HCEC 1CT (cell line): Measurements from ENCODE around the gene RPH3AL.
"Not testable (repeated sequence)": the region's sequence is repeated elsewhere in the genome, so short reads cannot be mapped to it uniquely, and the experiment has no call there.

Experiments used
- DNase-seq: peaks from one replicate; pipeline ENCODE4 v3.0.0-alpha.2; 2017

RPH3AL gene

DNA sequence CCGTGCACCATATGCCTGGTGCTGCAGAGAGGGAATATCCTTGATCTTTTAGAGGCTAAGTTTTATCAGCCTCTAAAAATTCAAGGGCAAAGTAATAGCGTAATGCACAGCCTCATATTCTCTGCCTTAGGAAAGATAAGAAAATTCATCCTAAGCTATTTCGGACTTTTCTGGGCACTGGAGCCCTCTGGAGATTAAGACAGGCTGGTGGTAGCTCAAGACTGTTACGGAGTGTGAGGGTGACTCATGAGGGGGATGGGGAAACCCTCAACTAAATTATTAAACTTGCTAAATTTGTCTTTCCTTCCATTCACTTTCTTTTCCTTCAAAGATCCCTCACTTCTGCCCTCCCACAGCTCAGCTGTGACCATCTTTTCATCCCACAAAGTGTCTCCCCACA lies 73.3 kb downstream of the RPH3AL start:
- no peak for DNase-seq

DNA sequence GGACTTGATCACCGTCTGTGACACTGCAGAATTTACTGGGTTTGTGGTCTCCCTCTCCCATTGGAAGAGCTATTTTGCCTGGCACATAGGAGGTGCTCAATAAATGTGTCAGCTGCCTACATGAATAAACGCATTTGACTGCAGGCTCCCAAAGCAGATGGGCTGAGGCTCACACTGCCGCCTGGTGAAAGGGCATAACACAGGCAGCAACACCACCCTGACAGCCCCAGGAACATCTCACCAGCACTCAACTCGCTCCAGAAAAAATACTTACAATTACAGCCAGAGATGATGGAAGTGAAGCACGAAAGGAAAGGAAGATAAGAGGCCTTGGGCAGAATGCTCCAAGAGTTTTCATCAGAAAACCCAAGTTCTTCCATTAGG lies 73.9 kb downstream of the RPH3AL start:
- DNase-seq: no peak

DNA sequence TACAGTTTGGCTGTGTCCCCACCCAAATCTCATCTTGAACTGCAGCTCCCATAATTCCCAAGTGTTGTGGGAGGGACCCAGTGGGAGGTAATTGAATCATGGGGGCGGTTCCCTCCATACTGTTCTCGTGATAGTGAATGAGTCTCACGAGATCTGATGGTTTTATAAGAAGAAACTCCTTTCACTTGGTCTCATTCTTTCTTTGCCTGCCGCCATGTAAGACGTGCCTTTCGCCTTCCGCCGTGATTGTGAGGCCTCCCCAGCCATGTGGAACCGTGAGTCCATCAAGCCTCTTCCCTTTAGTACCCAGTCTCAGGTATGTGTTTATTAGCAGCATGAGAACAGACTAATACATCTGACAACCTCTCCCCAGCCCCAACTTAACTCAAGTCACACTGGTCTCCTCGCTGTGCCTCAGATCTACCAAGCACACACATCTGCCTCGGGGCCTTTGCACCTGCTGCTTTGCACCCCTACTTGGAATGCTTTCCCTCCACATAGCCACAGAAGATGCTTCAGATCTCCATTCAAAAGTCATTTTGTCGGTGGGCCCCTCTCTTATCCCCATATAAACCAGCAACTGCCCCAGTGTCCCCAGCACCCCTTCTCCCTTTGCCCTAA lies 74.4 kb downstream of the RPH3AL start:
- no peak for DNase-seq

DNA sequence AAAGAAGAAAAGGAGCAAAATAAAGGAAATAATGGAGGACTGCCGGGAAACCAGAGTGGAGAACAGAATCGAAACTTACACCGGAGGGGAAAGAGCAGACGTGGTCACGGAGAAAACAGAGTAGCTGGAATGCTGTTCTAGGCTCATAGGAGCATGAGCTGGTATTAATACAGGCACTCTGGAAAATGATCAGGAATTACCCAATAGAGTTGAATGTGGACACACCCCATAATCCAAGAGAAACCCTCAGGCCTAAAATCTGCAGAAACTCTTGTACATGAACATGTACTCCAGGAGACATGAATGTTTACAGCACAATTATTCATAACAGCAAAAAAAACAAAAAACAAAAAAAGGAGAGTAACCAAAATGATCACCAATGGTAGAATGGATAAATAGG lies 77.7 kb downstream of the RPH3AL start:
- DNase-seq: no peak

DNA sequence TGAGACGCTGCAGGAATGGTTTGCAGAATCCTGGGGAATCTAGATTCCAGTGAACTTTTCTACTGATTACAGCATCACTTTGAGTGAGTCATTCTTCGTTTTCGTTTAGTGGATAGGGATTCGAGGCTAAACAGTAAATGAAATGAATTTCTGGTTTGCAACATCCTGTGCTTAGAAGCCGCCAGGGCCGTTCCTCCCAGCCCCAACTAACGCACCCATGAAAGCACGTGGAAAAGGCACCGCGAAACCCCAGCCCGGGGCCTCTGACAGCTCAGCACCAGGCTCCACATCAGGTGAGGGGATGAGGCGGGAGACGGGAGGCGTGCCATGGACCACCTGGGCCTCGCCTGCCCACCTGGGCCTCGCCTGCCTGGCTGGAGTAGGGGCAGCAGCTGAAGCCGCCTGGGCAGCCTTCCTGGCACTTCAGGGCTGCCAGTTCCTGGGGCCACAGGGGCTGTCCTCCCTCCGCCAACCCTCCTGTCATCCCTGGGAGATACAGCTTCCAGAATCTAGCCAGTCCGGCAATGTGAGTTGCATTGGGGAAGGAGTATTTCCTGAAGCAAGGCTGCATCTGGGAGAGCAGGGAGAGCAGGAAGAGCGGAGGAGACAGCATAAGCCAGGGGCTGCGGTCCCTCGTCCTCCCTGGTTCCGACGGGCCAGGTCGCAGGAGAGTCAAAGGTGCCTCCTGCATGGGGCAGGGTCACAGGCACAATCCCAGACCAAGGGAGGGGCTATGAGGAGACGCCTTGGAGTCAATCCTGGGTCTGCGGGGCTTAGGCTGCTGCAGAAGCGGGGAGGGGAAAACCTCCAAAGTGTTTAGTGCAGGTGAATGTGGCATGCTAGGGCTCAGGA lies 78.4 kb downstream of the RPH3AL start:
- DNase-seq: no peak

DNA sequence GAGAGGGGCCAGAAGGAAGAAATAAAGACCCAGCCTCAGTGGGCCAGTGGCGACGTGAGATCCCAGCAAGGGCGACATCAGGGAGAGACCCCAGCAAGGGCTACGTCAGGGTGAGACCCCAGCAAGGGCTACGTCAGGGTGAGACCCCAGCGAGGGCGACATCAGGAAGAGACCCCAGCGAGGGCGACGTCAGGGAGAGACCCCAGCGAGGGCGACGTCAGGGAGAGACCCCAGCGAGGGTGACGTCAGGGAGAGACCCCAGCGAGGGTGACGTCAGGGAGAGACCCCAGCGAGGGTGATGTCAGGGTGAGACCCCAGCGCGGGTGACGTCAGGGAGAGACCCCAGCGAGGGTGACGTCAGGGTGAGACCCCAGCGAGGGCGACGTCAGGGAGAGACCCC lies 79.8 kb downstream of the RPH3AL start:
- DNase-seq: not testable (repeated sequence)

DNA sequence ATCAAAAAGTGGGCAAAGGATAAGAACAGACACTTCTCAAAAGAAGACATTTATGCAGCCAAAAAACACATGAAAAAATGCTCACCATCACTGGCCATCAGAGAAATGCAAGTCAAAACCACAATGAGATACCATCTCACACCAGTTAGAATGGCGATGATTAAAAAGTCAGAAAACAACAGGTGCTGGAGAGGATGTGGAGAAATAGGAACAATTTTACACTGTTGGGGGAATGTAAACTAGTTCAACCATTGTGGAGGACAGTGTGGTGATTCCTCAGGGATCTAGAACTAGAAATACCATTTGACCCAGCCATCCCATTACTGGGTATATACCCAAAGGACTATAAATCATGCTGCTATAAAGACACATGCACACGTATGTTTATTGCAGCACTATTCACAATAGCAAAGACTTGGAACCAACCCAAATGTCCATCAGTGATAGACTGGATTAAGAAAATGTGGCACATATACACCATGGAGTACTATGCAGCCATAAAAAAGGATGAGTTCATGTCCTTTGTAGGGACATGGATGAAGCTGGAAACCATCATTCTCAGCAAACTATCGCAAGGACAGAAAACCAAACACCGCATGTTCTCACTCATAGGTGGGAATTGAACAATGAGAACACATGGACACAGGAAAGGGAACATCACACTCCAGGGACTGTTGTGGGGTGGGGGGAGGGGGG lies 80.5 kb downstream of the RPH3AL start:
- DNase-seq: not testable (repeated sequence)

DNA sequence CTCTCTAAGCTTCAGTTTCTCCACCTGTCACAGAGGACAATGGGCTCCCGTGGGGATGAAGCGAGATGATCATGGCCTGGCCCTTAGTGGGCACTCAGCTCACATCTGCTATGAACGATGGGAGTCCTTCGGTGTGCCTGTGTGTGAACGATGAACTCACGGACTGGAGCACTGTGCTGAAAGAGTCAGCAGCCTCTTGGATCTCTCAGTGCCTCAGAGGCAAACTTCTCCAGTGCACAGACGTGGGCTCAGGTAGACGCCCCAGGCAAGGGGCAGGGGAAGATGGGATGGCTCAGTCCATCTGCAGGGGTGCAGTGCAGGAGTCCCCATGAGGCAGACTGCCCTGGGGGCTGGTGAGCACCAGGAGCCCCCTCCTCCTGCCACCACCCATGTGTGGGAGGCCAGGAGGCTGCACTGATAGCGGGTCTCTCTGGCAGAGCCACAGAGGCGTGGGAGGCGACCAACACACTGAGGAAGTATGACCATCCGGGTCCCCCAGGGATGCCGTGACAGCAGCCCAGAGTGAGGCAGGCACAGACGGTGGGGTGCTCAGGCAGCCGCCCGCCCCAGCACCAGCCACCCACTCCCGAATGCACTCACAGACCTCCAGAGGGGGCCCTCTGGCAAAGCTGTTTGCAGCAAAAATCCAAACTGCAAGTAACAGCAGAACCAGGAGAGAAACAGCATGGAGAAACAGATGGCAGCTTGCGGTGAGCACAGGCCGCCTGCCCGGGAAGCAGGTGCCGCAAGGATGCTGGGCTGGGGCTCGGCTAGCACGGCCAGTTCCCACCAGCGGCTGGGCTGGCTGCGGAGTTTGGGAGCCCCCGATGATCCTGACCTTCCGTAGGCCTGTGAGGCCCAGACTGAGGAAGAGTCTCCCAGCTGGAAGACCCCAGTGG lies 82.7 kb downstream of the RPH3AL start:
- no peak for DNase-seq

DNA sequence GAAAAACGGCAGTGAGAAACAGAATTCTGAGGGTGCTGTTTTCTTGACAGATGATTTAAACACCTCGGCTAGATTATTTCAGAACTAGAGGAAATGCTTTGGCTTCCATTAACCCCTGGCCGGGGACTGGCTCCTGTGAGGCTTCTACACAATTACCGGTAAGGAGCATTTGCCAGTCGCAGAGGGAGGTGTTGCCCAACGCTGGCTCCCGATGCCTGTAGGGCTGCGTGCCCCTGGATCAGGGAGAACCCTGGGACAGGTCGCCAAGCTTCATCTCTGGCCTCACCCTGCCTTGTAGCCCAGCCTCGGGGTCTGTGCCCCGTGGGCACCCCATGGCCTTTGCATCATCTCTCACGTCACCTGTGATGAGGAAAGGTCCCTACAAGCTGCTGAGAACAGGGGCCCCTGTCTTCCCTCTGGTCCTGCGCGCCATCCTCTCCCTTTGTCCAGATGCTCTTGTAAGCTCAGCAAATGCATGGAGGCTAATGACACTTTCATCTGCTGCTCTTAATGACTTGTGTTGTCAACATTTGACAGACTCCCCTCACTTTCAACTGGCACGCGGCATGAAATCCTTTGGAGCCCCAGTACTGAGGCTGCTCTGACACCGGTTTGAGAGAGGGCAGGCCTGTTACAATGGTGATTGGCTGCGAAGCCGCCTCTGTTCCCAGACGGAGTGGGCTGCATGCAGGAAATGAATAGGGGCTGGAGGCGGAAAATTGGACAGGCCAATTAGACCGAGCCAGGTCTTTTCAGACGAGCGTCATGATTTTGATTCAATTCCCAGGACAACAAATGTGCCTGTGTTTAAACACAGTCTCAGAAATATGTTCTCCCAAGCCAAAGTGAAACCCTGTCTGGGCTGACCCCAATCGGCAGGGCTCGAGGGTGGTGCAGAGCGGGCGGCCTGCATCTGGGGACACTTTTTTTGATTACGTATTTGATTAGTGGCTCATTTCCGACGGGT lies 85.6 kb downstream of the RPH3AL start:
- DNase-seq: no peak

DNA sequence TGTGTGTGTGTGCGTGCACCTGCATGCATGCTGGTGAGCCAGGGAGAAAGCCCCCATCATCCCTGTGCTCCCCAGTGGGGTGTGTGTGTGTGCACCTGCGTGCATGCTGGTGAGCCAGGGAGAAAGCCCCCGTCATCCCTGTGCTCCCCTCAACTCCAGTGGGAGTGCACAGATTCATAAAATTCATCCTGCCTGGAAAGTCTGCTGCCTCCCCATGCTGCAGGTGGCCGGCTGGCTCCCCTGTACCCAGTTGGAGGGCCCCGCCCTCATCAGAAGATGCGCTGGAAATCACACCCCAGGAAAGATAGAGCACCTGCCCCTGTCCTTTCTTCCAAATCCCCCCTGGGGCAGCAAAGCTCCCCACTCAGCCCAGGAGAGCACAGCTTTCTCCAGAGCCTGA lies 86.4 kb downstream of the RPH3AL start:
- no peak for DNase-seq

DNA sequence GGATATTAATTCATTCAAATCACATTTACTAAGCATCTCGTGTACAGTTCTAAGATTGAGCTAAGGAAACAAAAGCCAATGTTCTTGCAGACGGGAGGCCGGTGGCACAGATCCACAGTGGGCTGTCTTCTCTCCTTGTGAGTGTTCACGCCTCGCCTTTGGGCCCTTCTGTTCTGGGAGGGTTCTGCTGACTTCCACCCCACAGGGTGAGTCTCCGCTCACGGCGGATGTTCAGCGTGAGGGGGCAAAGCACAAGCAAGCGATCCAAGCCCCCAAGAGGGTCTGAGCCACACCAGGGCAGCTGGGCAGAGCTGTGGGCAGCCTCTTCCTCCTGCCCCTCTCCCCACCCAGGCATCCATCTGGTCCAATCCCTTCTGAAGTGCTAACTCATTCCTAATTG lies 86.9 kb downstream of the RPH3AL start:
- DNase-seq: no peak

DNA sequence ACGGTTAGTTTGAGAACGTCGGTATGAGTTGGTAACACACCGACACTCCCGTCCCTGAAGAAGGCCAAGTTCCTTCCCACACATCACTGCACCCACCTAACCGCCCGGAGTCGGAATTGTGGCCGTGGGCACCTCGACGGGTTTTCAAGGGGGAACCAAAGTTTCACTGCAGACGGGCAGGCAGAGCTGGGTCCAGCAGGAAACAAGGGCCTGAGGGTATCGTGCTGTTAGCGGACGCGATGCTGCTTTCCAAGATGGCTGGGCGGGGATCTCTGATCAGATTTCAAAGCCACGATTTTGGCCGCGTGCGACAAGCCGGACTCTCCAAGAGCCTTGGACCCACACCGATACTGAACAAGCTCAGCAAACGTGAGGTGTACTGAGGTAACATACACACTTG lies 88.8 kb downstream of the RPH3AL start:
- no peak for DNase-seq

DNA sequence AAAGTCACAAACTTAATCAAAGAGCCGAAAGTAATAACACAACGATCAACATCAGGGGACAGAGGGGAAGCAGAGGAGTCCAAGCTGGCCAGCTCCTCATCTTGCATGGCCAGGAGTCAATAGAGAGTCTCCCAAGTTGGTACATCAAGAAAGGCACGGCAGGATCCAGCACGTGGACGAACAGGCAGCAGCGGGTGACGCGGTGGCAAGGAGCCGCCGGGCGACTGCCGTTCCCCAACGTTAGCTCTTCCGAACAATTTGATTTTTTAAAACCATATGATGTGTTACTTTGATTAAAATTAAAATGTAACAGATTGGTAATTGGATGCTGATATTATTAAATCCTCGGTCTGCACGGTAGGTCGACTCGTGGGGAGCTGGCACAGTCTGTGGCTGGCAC lies 89.3 kb downstream of the RPH3AL start:
- no peak for DNase-seq

DNA sequence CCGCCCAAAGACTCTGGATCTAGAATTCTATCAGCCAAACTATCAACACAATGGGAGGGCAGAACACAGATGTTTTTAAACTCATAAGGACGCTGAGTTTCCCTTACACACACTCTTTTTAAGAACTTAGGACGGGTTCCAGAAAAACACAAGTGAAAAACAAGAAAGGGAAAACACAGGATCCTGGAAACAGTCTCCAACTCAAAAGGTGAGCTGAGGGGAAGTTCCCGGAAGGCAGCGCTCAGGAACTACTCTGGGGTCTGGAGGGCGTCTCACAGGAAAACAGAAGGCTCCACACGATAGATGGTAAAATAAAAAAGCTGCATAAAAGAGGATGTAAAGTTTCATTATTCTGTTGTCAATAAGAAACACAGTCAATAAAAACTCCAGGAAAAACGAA lies 91.0 kb downstream of the RPH3AL start:
- DNase-seq: no peak

DNA sequence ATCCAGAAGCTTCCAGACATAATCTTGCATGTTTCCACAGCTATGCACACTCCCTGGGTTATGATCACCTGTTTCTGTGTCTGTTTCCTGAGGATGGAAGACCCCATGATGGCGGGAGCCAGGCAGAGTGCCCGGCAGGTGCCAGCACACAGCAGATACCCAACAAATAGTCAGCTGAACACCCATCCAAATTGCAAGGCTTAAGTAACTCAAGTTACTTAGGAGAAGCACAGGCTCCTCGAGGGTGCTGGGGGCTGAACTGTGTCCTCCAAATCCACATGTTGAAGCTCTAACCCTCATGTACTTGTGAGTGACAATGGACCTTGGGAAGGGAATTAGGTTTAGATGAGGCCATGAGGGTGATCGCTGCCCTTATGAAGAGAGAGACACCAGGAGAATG lies 91.7 kb downstream of the RPH3AL start:
- DNase-seq: no peak

DNA sequence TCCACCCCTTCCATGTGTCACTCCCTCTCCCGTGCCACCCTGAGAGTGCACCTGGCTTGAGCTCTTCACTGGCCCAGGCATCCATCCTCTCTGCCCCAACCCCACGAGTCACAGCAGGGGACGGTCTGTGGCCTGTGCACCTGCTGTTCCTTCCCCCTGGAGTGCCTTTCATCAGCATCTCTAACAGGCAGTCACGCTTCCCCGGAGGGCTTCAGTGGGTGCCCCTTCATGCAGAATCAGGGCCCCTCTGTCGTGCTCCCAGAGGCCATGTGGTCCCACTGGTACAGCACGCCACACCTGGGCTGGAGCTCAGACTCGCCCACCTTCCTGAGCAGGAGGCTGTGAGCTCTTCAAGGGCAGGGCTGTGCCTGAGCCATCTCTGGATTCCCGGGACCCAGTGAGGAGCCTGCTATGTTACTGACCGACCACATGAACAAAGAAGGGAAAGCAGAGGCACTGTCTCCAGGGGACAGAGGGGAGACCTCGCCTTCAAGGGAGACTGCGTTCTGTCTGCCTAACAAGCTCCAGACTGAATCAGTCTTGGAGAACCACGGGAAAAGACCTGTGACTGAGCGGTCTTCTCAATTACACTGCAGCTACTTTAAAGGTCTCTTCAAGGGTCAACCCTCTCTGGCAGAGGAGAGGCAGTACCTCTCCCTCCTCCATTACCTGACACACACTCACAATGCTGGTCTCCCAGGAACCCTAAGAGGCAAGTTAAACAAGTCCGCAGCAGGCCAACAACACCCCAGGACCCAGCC lies 92.4 kb downstream of the RPH3AL start:
- no peak for DNase-seq

DNA sequence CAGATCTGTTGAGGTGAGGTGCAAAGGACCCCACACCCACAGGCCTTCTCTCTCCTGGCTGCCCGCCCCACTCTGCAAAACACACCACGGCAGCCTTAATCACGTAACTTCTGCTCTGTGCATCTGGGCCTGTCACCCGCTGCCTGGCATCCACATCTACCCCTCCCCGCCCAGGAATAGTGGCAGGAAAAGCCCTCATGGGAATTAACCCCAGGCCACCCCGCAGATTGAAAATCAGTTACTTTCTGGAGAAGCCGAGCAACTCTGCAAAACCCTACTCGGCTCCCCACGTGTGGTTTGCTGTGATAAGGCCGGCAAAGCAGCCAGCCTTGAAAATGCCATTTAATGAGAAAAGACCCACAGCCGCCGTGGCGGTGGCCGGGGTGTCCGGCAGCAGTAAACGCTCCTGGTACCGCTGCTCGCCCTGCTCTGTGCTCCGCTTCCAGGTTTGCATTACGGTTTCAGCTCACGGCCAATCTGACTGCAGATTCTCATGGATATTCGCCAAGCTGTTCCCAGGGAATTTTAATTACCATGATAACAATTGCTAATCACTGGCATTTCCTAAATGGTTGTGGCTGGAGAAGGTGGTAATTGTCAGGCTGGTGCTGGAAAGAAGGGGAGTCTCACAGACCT lies 93.1 kb downstream of the RPH3AL start:
- DNase-seq: no peak

DNA sequence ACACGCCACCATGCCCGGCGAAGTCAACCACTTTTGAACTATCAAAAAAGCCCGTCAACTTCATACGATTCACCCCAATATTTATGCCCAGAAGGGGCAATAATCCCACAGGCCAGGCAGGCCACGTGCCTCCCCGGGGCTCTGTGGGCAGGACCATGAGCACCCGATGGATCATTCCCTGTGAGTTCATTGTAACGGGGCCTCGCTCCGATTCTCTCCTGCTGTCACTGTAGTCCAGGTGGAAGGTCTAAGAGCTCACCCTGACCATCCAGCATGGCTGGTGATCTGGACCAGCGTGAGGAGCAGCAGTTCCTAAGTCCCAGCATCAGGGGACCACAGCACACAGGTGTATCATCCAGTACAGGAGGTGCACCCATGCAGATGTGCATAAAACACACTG lies 93.7 kb downstream of the RPH3AL start:
- DNase-seq: no peak

DNA sequence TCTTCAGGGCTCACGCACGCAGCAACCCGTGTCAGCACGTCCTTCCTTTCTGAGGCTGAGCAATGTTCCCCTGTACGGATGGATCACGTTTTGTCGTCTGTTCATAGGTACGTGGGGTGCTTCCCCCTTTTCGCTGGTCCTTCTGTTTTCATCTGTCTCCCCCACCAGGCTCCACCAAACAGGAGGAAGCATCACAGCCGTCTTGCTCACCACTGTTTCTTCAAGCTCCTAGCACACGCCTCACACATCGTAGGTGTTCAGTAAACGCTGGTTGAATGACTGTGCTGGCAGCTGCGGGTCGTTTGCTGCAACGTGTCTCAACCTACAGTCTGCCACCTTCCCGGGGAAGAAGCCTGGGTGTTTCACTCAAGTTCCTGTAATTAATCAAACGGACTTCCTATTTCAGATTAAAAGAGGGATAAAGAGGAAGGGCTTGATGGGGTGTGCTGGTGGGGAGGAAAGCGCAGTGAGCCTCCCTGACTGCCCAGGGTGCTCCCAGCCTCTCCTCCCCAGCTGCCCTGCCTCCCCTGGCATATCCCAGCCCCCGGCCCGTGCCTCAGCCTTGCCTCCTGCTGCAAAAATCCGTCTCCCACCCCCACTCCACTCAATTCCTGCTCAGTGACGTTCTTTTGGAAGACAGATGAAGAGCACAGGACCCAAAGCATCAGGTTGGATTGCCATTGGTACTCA lies 94.4 kb downstream of the RPH3AL start:
- no peak for DNase-seq
